Measurements from ENCODE around the gene SLC38A2. TPM values are rescaled to one million over a fixed set of nuclear protein-coding genes. Genes with fewer than 3 reads are reported as not detected.

The SLC38A2 gene
- total RNA-seq, 1 experiment from 2014 or later = 453 TPM

- H4K91ac ChIP-seq (ENCODE audit: insufficient read length, low read depth, low read length) = no peak overlapping the region
- no peak overlapping the region for H2BK5ac ChIP-seq (ENCODE audit: insufficient read length, low read length)
- Mint-ChIP-seq H3K9me3 (no peaks in the 10 kb centered on the region), H3K36me3 (ENCODE audit: insufficient read depth in 1 of 3, low read depth in 3 of 3) (peaks cover 16 to 21% (median 16%) of the 10 kb centered on the region in 3 experiments), H3K27ac (peak overlapping the region in 1 of 3 experiments; percentile 96; a peak in 2 of 7 replicates), H3K27me3 (ENCODE audit: low read depth) (no peaks in the 10 kb centered on the region), H3K4me1 (peaks cover 60 to 73% of the 10 kb centered on the region in 2 experiments), H3K4me3 (peak overlapping the region in 1 of 2 experiments; percentile 55; a peak in 3 of 5 replicates)
- TF ChIP-seq, protein P1, sequence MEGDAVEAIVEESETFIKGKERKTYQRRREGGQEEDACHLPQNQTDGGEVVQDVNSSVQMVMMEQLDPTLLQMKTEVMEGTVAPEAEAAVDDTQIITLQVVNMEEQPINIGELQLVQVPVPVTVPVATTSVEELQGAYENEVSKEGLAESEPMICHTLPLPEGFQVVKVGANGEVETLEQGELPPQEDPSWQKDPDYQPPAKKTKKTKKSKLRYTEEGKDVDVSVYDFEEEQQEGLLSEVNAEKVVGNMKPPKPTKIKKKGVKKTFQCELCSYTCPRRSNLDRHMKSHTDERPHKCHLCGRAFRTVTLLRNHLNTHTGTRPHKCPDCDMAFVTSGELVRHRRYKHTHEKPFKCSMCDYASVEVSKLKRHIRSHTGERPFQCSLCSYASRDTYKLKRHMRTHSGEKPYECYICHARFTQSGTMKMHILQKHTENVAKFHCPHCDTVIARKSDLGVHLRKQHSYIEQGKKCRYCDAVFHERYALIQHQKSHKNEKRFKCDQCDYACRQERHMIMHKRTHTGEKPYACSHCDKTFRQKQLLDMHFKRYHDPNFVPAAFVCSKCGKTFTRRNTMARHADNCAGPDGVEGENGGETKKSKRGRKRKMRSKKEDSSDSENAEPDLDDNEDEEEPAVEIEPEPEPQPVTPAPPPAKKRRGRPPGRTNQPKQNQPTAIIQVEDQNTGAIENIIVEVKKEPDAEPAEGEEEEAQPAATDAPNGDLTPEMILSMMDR (conservative IDR thresholded peaks at IDR 0.05) = no peak
- H3K4ac ChIP-seq (ENCODE audit: low read depth, low read length) = no peak overlapping the region
- no CpG with 5 or more reads among the region's 3 CpGs for WGBS (ENCODE audit: extremely low coverage, insufficient read length, low lambda C conversion rate)
- H3K9ac ChIP-seq (ENCODE audit: extremely low read depth, insufficient read length, low read length) = no peak overlapping the region
- H3K27me3 ChIP-seq (ENCODE audit: insufficient read depth, low read length) = no peaks in the 10 kb centered on the region
- peaks cover 2% of the 10 kb centered on the region for H3K79me2 ChIP-seq (ENCODE audit: insufficient read depth, low read length)
- H2BK120ac ChIP-seq (ENCODE audit: low read depth, low read length, poor library complexity, severe bottlenecking) = no peak overlapping the region
- H3K79me1 ChIP-seq (ENCODE audit: insufficient read depth, low read depth, low read length, poor library complexity, severe bottlenecking) = no peaks in the 10 kb centered on the region
- H2AK5ac ChIP-seq (ENCODE audit: insufficient read length, low read length) = no peak overlapping the region
- peaks cover 10% of the 10 kb centered on the region for H3K23me2 ChIP-seq (ENCODE audit: insufficient read length, low read depth, low read length, poor library complexity, severe bottlenecking)
- no peak overlapping the region for H2BK20ac ChIP-seq (ENCODE audit: low read depth, low read length, poor library complexity, severe bottlenecking)
- peak overlapping the region; percentile 22 for H3K4me2 ChIP-seq (ENCODE audit: insufficient read depth, insufficient read length, low read length)
- no peak overlapping the region for H3K18ac ChIP-seq (ENCODE audit: insufficient read length, low read depth, low read length)
- DNase-seq = no peak
- H3K14ac ChIP-seq (ENCODE audit: insufficient read depth, low read length) = no peak overlapping the region
- H3K23ac ChIP-seq (ENCODE audit: insufficient read length, low read depth, low read length) = no peak overlapping the region
- peak overlapping the region; percentile 49 for H3K27ac ChIP-seq (ENCODE audit: insufficient read length, low read depth, low read length)
- H2AFZ ChIP-seq (ENCODE audit: low read length) = no peak overlapping the region
- H2BK15ac ChIP-seq (ENCODE audit: low read depth, low read length) = no peak overlapping the region
- H3K56ac ChIP-seq (ENCODE audit: insufficient read length, low read depth, low read length) = no peak overlapping the region
- H4K5ac ChIP-seq (ENCODE audit: insufficient read length, low read depth, low read length) = no peak overlapping the region
- H4K20me1 ChIP-seq (ENCODE audit: control insufficient read depth, insufficient read depth, insufficient read length) = no peaks in the 10 kb centered on the region
- H4K8ac ChIP-seq (replicated peaks; ENCODE audit: insufficient read length, low read depth, low read length) = no peak overlapping the region
- H3K4me1 ChIP-seq (ENCODE audit: insufficient read depth, low read length) = peaks cover 16% of the 10 kb centered on the region; the same call in 1 of the 2 replicates
- no peak overlapping the region for H3T11ph ChIP-seq (ENCODE audit: low read length)
- no peak overlapping the region for H2BK12ac ChIP-seq (ENCODE audit: insufficient read length, low read depth, low read length)
- H3K9me3 ChIP-seq (ENCODE audit: control insufficient read depth, low read depth, low read length) = no peaks in the 10 kb centered on the region
These were observed 13.8 kb upstream of the SLC38A2 start for GRCh38 chr12:46386360-46386867.
